ENCODE results near the gene INHBB. TPM values are rescaled to one million over a fixed set of nuclear protein-coding genes. Genes with fewer than 3 reads are reported as not detected.

Gene INHBB
- total and polyA plus RNA-seq, 12 donors: 0.89 to 9.2 (median 3.5) TPM

DNA sequence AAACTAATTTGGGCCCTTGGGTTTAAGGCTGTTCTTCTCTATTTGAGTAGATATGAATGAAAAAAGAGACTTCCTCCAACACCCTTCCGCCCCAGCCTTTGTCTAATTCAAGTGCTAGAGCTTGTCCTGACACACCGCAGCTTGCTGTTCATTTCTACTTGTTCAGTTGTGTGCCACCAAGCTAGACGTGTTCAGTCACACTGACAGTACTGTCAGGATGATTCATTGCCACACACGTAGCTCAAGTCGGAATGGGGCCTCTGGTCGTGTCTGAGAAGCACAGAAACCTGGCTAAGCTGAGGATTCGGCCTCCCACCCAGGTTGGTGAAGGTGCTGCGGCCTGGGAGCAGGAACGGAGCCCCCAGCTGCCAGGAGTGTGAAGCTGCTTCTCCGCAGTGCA lies 45.6 kb upstream of the INHBB start:
- ATAC-seq: no peak

GRCh38 chr2:120301284-120301683 lies 44.7 kb upstream of the INHBB start:
- Histone ChIP-seq H3K27me3 (no peaks in the 10 kb centered on the region), H3K4me1 (peaks cover 0 to 3% (median 0%) of the 10 kb centered on the region in 9 donors), H3K36me3 (peaks cover 0 to 85% (median 16%) of the 10 kb centered on the region in 9 donors), H3K4me3 (no peak overlapping the region), H3K27ac (no peak overlapping the region), H3K9me3 (no peaks in the 10 kb centered on the region)
- intact Hi-C loops (cut with DNase I): loop anchor here in 1 of 10 donors (5.0 kb wide), 1 partner anchor 44 kb away; no protein-coding TSS in a partner anchor
- DNase-seq (no peak), ATAC-seq (no peak)
- WGBS, 2 donors: 93 to 96% methylated on average over 5 of the region's 5 CpGs
- TF ChIP-seq, protein P1, sequence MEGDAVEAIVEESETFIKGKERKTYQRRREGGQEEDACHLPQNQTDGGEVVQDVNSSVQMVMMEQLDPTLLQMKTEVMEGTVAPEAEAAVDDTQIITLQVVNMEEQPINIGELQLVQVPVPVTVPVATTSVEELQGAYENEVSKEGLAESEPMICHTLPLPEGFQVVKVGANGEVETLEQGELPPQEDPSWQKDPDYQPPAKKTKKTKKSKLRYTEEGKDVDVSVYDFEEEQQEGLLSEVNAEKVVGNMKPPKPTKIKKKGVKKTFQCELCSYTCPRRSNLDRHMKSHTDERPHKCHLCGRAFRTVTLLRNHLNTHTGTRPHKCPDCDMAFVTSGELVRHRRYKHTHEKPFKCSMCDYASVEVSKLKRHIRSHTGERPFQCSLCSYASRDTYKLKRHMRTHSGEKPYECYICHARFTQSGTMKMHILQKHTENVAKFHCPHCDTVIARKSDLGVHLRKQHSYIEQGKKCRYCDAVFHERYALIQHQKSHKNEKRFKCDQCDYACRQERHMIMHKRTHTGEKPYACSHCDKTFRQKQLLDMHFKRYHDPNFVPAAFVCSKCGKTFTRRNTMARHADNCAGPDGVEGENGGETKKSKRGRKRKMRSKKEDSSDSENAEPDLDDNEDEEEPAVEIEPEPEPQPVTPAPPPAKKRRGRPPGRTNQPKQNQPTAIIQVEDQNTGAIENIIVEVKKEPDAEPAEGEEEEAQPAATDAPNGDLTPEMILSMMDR (IDR thresholded peaks at IDR 0.05): no peak

More for the DNA sequence above, 45.6 kb upstream of the INHBB start:
- intact Hi-C loops (cut with DNase I): loop anchor here in 1 of 10 donors (5.0 kb wide), 1 partner anchor 43 kb away; no protein-coding TSS in a partner anchor
- WGBS, 2 donors: 91% methylated on average over 10 of the region's 10 CpGs
- TF ChIP-seq, protein P1 (IDR thresholded peaks at IDR 0.05): no peak
- H3K27me3 ChIP-seq: no peaks in the 10 kb centered on the region
- H3K36me3 ChIP-seq: peaks cover 0 to 87% (median 16%) of the 10 kb centered on the region in 9 donors
- H3K4me1 ChIP-seq: no peaks in the 10 kb centered on the region
- H3K27ac ChIP-seq: no peak overlapping the region
- no peaks in the 10 kb centered on the region for H3K9me3 ChIP-seq
- DNase-seq: no peak
- no peak overlapping the region for H3K4me3 ChIP-seq

GRCh38 chr2:120302301-120302700 lies 43.6 kb upstream of the INHBB start:
- H3K9me3 ChIP-seq: no peaks in the 10 kb centered on the region
- no peaks in the 10 kb centered on the region for H3K27me3 ChIP-seq
- no peak for ATAC-seq
- DNase-seq: no peak
- TF ChIP-seq, protein P1 (IDR thresholded peaks at IDR 0.05): no peak
- H3K4me1 ChIP-seq: peaks cover 0 to 3% (median 0%) of the 10 kb centered on the region in 9 donors
- no peak overlapping the region for H3K4me3 ChIP-seq
- no peak overlapping the region for H3K27ac ChIP-seq
- intact Hi-C loops (cut with DNase I): loop anchor here in 1 of 10 donors (5.0 kb wide), 1 partner anchor 45 kb away; no protein-coding TSS in a partner anchor
- peaks cover 0 to 75% (median 16%) of the 10 kb centered on the region in 9 donors for H3K36me3 ChIP-seq
- 94 to 95% methylated on average over 12 of the region's 12 CpGs for WGBS, 2 donors

DNA sequence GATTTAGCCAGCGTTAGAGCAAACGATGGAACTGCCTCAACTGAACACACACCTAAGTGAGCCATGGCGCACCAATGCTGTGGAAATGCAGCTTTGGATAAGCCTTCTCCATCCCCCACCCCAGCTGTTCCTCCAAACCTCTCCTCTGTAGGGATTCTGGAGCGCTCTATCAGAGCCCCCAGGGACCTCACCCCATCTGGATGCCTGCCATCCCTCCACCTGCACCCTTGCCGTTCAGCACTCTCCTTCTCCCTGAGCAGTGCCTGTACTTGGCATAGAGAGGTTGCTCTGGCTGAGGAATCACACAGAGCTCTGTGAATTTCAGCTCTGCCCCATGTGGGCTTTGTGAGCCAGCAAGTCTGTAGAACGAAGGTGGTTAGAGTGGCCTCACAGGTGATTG lies 42.8 kb upstream of the INHBB start:
- Histone ChIP-seq H3K4me1 (peaks cover 0 to 3% (median 0%) of the 10 kb centered on the region in 9 donors), H3K27ac (no peak overlapping the region), H3K27me3 (no peaks in the 10 kb centered on the region), H3K9me3 (no peaks in the 10 kb centered on the region), H3K36me3 (peaks cover 0 to 67% (median 16%) of the 10 kb centered on the region in 9 donors), H3K4me3 (no peak overlapping the region)
- ATAC-seq: peak in 1 of 8 donors; percentile 9
- WGBS, 2 donors: 82 to 86% methylated on average over 6 of the region's 6 CpGs
- DNase-seq: no peak
- TF ChIP-seq, protein P1 (IDR thresholded peaks at IDR 0.05): no peak
- intact Hi-C loops (cut with DNase I): loop anchor here in 1 of 10 donors (5.0 kb wide), 1 partner anchor 46 kb away; no protein-coding TSS in a partner anchor

Data from heart right ventricle (tissue), 16 donors.